GM12865 (cell line): Measurements from ENCODE around the gene FGFBP3.

Source experiments
- DNase-seq: peaks from one replicate; pipeline ENCODE4 v3.0.0; 2010; ENCODE audit warnings: low read depth
- H3K4me3 ChIP-seq: 2 replicates; pipeline ENCODE4 v1.5.1; 2011; ENCODE audit warnings: mild to moderate bottlenecking, low read depth, low read length, control low read depth
- TF ChIP-seq, protein P1 (sequence below): IDR thresholded peaks from 2 replicates; pipeline ENCODE4 v1.5.1; 2011; ENCODE audit warnings: low read length, control low read depth, low read depth, inconsistent platforms; ENCODE audit not compliant: insufficient read depth; ENCODE audit errors: missing control alignments

The FGFBP3 gene, protein sequence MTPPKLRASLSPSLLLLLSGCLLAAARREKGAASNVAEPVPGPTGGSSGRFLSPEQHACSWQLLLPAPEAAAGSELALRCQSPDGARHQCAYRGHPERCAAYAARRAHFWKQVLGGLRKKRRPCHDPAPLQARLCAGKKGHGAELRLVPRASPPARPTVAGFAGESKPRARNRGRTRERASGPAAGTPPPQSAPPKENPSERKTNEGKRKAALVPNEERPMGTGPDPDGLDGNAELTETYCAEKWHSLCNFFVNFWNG

GRCh38 chr10:91909117-91909677, at the start of gene FGFBP3:
TSS of gene FGFBP3 (minus strand) at chr10:91909486. CDS start at chr10:91908969, 517 bp downstream.
- DNase-seq, result peak; percentile 23
- TF ChIP-seq, protein P1, sequence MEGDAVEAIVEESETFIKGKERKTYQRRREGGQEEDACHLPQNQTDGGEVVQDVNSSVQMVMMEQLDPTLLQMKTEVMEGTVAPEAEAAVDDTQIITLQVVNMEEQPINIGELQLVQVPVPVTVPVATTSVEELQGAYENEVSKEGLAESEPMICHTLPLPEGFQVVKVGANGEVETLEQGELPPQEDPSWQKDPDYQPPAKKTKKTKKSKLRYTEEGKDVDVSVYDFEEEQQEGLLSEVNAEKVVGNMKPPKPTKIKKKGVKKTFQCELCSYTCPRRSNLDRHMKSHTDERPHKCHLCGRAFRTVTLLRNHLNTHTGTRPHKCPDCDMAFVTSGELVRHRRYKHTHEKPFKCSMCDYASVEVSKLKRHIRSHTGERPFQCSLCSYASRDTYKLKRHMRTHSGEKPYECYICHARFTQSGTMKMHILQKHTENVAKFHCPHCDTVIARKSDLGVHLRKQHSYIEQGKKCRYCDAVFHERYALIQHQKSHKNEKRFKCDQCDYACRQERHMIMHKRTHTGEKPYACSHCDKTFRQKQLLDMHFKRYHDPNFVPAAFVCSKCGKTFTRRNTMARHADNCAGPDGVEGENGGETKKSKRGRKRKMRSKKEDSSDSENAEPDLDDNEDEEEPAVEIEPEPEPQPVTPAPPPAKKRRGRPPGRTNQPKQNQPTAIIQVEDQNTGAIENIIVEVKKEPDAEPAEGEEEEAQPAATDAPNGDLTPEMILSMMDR, result no peak
- H3K4me3 ChIP-seq, result peak within 1 kb of the TSS; percentile 70

DNA sequence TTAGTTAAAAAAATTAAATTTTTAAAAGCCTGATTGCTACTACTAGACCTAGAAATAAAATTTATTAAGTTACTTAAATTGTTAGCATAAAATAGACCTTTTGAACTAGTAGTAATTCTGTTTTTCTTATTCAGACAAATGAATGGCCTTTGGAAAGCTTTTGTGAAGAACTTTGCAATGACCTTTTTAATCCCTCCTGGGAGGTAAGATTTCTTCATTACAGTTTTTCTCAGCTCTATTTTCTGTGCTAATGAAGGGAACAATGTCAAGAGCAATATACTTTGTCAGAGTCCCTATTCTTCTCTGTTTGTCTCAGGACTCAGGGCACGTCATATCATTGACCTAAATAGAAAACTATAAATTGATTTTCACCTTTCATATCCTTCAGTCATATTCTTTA, 47.8 kb upstream of the FGFBP3 start:
- no peak overlapping the region for H3K4me3 ChIP-seq
- TF ChIP-seq, protein P1, result no peak
- DNase-seq, result no peak

GRCh38 chr10:91955114-91955513, 45.8 kb upstream of the FGFBP3 start:
- TF ChIP-seq, protein P1, result no peak
- no peak overlapping the region for H3K4me3 ChIP-seq
- no peak for DNase-seq

- TF ChIP-seq, protein P1, result no peak
- no peak for DNase-seq
- H3K4me3 ChIP-seq, result no peak overlapping the region
These were observed 44.4 kb upstream of the FGFBP3 start for GRCh38 chr10:91953600-91954160.

- H3K4me3 ChIP-seq, result no peak overlapping the region
- TF ChIP-seq, protein P1, result no peak
- peak; percentile 47 for DNase-seq
These were observed 35.8 kb upstream of the FGFBP3 start for GRCh38 chr10:91944880-91945630.

DNA sequence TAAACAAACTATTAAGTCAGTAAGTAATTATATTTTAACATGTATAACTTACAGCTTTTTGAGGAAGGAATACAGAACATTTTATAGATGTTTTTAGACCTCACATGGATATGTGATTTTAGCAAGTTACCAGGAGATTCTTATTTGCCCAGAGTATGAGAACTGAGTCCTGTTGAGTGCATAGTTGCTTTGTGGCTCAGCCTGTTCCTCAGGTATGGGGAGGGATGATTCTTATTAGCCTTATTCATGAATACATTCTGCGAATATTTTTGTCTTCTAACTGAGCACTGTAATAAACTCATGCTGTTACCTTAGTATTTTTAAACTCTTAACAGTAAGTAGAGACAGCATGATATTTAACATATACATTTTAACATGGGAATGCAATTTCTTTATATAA, 32.1 kb upstream of the FGFBP3 start:
- TF ChIP-seq, protein P1, result no peak
- DNase-seq, result no peak
- no peak overlapping the region for H3K4me3 ChIP-seq
